OCI-LY1 (cell line): ENCODE data around the gene SLC45A1.

Experiments
- H2AFZ ChIP-seq: fragments of 200-600 bp; sonication (generic), shearing (Covaris generic); 2 replicates; pipeline ENCODE4 v1.6.0; 2014; ENCODE audit warnings: antibody characterized with exemption, mild to moderate bottlenecking, low read length
- H3F3A ChIP-seq: fragments of 200-600 bp; sonication (generic), shearing (Covaris generic); 2 replicates; pipeline ENCODE4 v1.6.0; 2014; ENCODE audit warnings: mild to moderate bottlenecking, antibody characterized with exemption, low read length, moderate library complexity; ENCODE audit not compliant: insufficient read depth
- H3K27ac ChIP-seq: fragments of 200-600 bp; sonication (generic); 2 replicates; pipeline ENCODE4 v1.5.1; 2014; ENCODE audit warnings: low read length, mixed run types, mild to moderate bottlenecking, low read depth; ENCODE audit not compliant: poor library complexity, severe bottlenecking
- H3K27me3 ChIP-seq: fragments of 200-600 bp; sonication (generic); 2 replicates; pipeline ENCODE4 v1.6.0; 2014; ENCODE audit warnings: antibody characterized with exemption, mild to moderate bottlenecking, low read length, moderate library complexity; ENCODE audit not compliant: insufficient read depth
- H3K36me3 ChIP-seq: fragments of 200-600 bp; sonication (generic); 2 replicates; pipeline ENCODE4 v1.6.1; 2014; ENCODE audit warnings: mild to moderate bottlenecking, antibody characterized with exemption, low read length, moderate library complexity, mixed read lengths; ENCODE audit not compliant: insufficient read depth
- H3K4me1 ChIP-seq: fragments of 200-600 bp; sonication (generic); 2 replicates; pipeline ENCODE4 v1.5.1; 2014; ENCODE audit warnings: mild to moderate bottlenecking, low read length, moderate library complexity; ENCODE audit not compliant: insufficient read depth, severe bottlenecking
- H3K4me2 ChIP-seq: fragments of 200-600 bp; sonication (generic), shearing (Covaris generic); 2 replicates; pipeline ENCODE4 v1.6.1; 2014; ENCODE audit warnings: low read length
- H3K4me3 ChIP-seq: fragments of 200-600 bp; sonication (generic); 2 replicates; pipeline ENCODE4 v1.5.1; 2014; ENCODE audit warnings: low read length, low read depth, mild to moderate bottlenecking, mixed read lengths; ENCODE audit not compliant: poor library complexity, severe bottlenecking
- H3K79me2 ChIP-seq: fragments of 200-600 bp; shearing (Covaris generic); 2 replicates; pipeline ENCODE4 v1.6.1; 2016; ENCODE audit warnings: mixed run types, low read length, mixed read lengths; ENCODE audit not compliant: insufficient read depth
- H3K9ac ChIP-seq: fragments of 200-600 bp; sonication (generic), shearing (Covaris generic); 2 replicates; pipeline ENCODE4 v1.6.1; 2014; ENCODE audit warnings: mild to moderate bottlenecking, low read length, mixed read lengths
- H3K9me2 ChIP-seq: fragments of 200-600 bp; sonication (generic), shearing (Covaris generic); 2 replicates; pipeline ENCODE4 v1.6.1; 2014; ENCODE audit warnings: low read depth, mild to moderate bottlenecking, low read length, mixed read lengths
- H3K9me3 ChIP-seq: fragments of 200-600 bp; shearing (Covaris generic); 2 replicates; pipeline ENCODE4 v1.6.1; 2014; ENCODE audit warnings: low read length, mixed read lengths
- H4K20me1 ChIP-seq: fragments of 200-600 bp; sonication (generic), shearing (Covaris generic); 2 replicates; pipeline ENCODE4 v1.6.0; 2016; ENCODE audit warnings: mild to moderate bottlenecking, low read length; ENCODE audit not compliant: insufficient read depth
- EZH2 ChIP-seq: fragments of 200-600 bp; sonication (generic), shearing (Covaris generic); IDR thresholded peaks from 2 replicates; pipeline ENCODE4 v1.8.0; 2017; ENCODE audit warnings: borderline replicate concordance, mixed run types, mild to moderate bottlenecking, antibody characterized with exemption, low read length, moderate library complexity, mixed read lengths
- TF ChIP-seq, protein P1 (sequence below): fragments of 200-600 bp; sonication (generic), shearing (Covaris generic); IDR thresholded peaks from 2 replicates; pipeline ENCODE4 v1.5.1; 2017; ENCODE audit warnings: mild to moderate bottlenecking, antibody characterized with exemption, low read length, moderate library complexity, mixed read lengths

Gene SLC45A1

DNA sequence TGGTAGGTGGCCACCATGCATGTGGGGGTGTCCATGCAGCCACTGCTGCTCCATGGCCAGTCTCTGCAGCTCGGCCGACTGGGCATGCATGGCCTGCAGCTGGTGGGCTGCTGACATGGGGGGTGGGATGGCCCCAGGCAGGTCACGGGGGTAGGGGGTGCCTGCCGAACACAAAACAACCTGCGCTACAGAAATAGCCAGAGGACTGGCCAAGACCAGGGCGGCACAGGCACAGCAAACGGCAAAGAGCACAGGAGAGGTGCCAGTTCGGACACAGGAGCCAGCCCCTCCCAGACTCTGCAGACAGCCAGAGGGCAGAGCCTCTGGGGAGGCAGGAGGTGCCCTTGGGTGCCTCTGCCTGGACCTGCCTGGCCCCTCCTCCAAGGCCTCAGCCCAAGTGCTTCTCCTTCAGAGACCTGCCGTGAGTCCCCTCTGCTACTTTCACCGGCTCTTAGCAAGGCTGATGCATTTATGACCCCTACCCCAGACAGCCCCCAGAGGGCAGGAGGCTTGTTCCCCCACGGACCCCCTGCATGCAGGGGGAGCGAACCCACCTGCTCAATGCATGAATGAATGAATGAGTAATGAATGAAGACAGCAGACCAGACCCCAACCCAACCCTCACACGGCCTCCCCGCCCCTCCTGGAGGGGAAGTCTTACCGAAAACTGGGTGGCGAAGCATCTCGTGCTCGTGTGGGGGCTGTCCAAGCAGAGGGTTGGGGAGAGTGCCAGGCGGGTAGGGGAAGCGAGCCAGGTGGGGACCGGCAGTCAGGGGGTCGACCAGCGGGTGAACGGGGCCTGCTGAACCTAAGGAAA is 37.7 kb downstream of the SLC45A1 start:
- no peak for TF ChIP-seq EZH2
- TF ChIP-seq, protein P1, sequence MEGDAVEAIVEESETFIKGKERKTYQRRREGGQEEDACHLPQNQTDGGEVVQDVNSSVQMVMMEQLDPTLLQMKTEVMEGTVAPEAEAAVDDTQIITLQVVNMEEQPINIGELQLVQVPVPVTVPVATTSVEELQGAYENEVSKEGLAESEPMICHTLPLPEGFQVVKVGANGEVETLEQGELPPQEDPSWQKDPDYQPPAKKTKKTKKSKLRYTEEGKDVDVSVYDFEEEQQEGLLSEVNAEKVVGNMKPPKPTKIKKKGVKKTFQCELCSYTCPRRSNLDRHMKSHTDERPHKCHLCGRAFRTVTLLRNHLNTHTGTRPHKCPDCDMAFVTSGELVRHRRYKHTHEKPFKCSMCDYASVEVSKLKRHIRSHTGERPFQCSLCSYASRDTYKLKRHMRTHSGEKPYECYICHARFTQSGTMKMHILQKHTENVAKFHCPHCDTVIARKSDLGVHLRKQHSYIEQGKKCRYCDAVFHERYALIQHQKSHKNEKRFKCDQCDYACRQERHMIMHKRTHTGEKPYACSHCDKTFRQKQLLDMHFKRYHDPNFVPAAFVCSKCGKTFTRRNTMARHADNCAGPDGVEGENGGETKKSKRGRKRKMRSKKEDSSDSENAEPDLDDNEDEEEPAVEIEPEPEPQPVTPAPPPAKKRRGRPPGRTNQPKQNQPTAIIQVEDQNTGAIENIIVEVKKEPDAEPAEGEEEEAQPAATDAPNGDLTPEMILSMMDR: no peak
- no peak overlapping the region for H2AFZ ChIP-seq
- H3K36me3 ChIP-seq: peaks cover 82% of the 10 kb centered on the region
- H3K4me3 ChIP-seq: no peak overlapping the region
- H3K9ac ChIP-seq: no peak overlapping the region
- H3K27ac ChIP-seq: no peak overlapping the region
- H4K20me1 ChIP-seq: no peaks in the 10 kb centered on the region
- H3F3A ChIP-seq: peaks cover 8% of the 10 kb centered on the region; the same call in 1 of the 2 replicates
- H3K27me3 ChIP-seq: no peaks in the 10 kb centered on the region
- no peak overlapping the region for H3K4me2 ChIP-seq
- no peaks in the 10 kb centered on the region for H3K4me1 ChIP-seq
- H3K79me2 ChIP-seq: no peaks in the 10 kb centered on the region
- no peaks in the 10 kb centered on the region for H3K9me2 ChIP-seq
- no peaks in the 10 kb centered on the region for H3K9me3 ChIP-seq

DNA sequence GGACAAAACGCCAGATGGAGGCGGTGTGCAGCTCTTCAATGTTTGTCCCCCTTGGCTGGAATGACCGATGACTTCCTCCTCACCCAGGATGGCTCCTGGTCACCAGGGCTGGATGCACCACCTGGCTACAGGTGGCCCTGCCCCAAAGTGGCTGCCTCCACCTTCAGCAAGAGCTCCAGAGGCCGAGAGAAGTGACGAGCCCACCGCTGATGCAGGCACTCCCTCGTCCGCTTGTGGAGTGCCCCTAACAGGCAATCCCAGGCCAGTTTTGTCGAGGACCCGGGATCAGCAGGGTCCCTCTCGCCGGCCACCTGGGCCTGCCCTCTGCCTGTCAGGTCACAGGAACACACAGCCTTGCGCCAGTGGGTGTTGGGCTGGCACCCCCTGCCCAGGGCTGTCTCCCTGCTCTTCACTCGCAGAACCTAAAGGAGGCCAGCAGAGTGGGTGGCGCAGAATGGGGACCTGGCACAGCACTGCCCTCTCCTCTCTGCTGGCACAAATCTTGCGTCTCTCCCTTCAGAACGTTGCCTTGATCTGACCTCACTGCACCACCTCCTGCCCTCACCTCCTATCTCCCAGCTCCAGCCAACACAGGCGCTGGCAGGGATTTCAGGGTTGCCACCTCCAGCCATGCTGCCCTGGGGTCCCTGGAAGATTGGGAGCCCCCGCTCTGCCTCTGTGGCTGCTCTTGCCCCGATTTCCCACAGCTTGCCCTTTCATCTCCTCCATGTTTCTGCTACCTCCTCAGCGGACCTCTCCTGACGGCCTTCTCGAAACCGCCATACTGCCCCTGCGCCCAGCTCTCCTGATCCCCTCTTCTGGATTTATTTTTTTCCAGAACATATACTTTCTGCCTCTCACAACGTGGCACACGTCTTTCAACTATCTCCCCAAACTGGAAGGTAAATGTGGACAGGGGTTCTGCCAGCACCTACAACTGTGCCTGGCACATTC is 38.6 kb downstream of the SLC45A1 start:
- no peaks in the 10 kb centered on the region for H3K9me2 ChIP-seq
- no peak overlapping the region for H3K4me3 ChIP-seq
- H3F3A ChIP-seq: peaks cover 8% of the 10 kb centered on the region; the same call in 1 of the 2 replicates
- H2AFZ ChIP-seq: no peak overlapping the region
- no peaks in the 10 kb centered on the region for H3K27me3 ChIP-seq
- no peaks in the 10 kb centered on the region for H3K4me1 ChIP-seq
- no peaks in the 10 kb centered on the region for H3K9me3 ChIP-seq
- no peak for TF ChIP-seq EZH2
- TF ChIP-seq, protein P1: no peak
- H3K27ac ChIP-seq: no peak overlapping the region
- no peaks in the 10 kb centered on the region for H4K20me1 ChIP-seq
- H3K4me2 ChIP-seq: no peak overlapping the region
- H3K36me3 ChIP-seq: peaks cover 91% of the 10 kb centered on the region
- no peaks in the 10 kb centered on the region for H3K79me2 ChIP-seq
- no peak overlapping the region for H3K9ac ChIP-seq

DNA sequence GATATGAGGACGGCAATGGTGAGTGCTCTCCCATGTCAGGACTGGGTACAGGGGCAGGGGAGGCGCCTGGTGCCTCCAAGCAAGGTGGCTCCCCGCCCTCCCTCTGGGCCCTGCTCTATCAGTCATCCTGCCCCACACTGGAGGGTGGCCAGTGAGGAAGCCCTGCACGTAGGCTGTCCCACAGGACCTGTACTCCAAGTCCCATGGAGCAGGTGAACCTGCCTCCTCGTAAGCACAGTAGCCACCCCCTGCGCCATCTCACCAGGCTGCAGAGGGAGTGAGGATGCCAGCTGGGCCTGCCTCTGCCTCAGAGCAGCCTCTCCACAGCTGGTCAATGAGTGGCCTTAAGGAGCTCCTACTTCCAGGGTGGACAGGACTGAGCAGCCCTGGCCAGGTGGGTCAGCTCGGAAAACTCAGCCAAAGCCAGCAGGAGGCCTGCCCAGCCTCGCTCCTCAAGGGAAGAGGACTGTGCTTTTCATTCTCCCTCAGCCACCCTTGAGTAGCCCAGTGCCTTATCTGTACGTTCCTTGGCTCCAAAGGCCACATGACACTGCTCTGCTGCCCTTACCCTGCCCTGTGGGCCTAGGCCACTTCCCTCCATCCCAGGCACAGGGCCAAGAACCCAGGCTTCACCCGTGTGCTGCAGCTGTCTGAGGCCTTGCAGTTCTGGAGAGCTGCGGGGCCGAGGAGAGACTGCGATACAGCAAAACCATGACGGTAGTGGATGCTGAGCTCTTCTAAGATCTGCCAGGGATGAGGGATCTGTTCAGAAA is 39.6 kb downstream of the SLC45A1 start:
- H3K9me2 ChIP-seq: no peaks in the 10 kb centered on the region
- no peaks in the 10 kb centered on the region for H3K4me1 ChIP-seq
- H2AFZ ChIP-seq: no peak overlapping the region
- no peaks in the 10 kb centered on the region for H3K79me2 ChIP-seq
- no peak overlapping the region for H3K4me3 ChIP-seq
- H3F3A ChIP-seq: peaks cover 8% of the 10 kb centered on the region; the same call in 1 of the 2 replicates
- no peaks in the 10 kb centered on the region for H3K27me3 ChIP-seq
- H4K20me1 ChIP-seq: no peaks in the 10 kb centered on the region
- H3K36me3 ChIP-seq: peaks cover 95% of the 10 kb centered on the region
- no peaks in the 10 kb centered on the region for H3K9me3 ChIP-seq
- TF ChIP-seq EZH2: no peak
- H3K9ac ChIP-seq: no peak overlapping the region
- no peak overlapping the region for H3K4me2 ChIP-seq
- H3K27ac ChIP-seq: no peak overlapping the region
